Left lung (tissue), 10 donors: ENCODE data around the gene DECR2. TPM values are rescaled to one million over a fixed set of nuclear protein-coding genes. Genes with fewer than 3 reads are reported as not detected.

Experiments
- ATAC-seq: fragments of 200-7000 bp; cut with Tn5 transposase; one replicate; pipeline ENCODE4 v1.9.1; 2020; ENCODE audit warnings: moderate library complexity
- DNase-seq, 4 donors: peaks; one replicate each; pipeline ENCODE4 v3.0.0-alpha.2; 2013 to 2020
- H3K27ac ChIP-seq, 2 donors: fragments of 200-600 bp; sonication (generic) in 1 of 2; one replicate each; pipeline versions ENCODE4 v1.5.0 to v1.8.0; 2020 to 2021
- H3K27me3 ChIP-seq, 2 donors: fragments of 200-600 bp; sonication (generic) in 1 of 2; one replicate each; pipeline versions ENCODE4 v1.5.0 to v1.8.0; 2020 to 2021
- H3K36me3 ChIP-seq, 2 donors: fragments of 200-600 bp; sonication (generic) in 1 of 2; one replicate each; pipeline versions ENCODE4 v1.5.0 to v1.8.0; 2020 to 2021
- H3K4me1 ChIP-seq, 2 donors: fragments of 200-600 bp; one replicate each; pipeline ENCODE4 v1.8.0; 2021
- H3K4me3 ChIP-seq, 2 donors: fragments of 200-600 bp; sonication (generic) in 1 of 2; one replicate each; pipeline versions ENCODE4 v1.5.0 to v1.8.0; 2020 to 2021; ENCODE audit warnings: mild to moderate bottlenecking in 1 of 2
- H3K9me3 ChIP-seq, 2 donors: fragments of 200-600 bp; sonication (generic) in 1 of 2; one replicate each; pipeline versions ENCODE4 v1.5.0 to v1.8.0; 2020 to 2021
- intact Hi-C, 2 donors: fragments of 100-400 bp; cut with DNase I; formaldehyde crosslinking; loops; one replicate each; pipeline versions ENCODE4 v1.11.2 to v1.14.2; 2022
- polyA plus RNA-seq, 6 donors: library from polyadenylated mRNA; unstranded; fragments of 120-200 nt; gene quantifications; one replicate each; pipeline ENCODE4 v1.2.1, GENCODE V29; 2013; ENCODE audit not compliant: insufficient read length in 6 of 6
- total RNA-seq, 2 donors: library from RNA; stranded (reverse); fragmentation: NEBNext Ultra II Directional; extraction: Animal tissue kit (Norgen Biotek cat#: 25700); gene quantifications; one replicate each; pipeline ENCODE4 v1.2.1, GENCODE V29; 2021
- TF ChIP-seq, protein P1 (sequence below), 2 donors: fragments of 200-600 bp; sonication (generic) in 1 of 2; IDR thresholded peaks; one replicate each; pipeline versions ENCODE4 v1.5.0 to v1.8.0; 2021; ENCODE audit warnings: antibody characterized with exemption in 2 of 2
- donor health status: DM: no; HTN: yes; CAD: no.
- donor health status: DM: no; HTN: no; CAD: no.

DECR2 gene
- total and polyA plus RNA-seq, 8 donors: 10.3 to 25.1 (median 16.7) TPM

DNA sequence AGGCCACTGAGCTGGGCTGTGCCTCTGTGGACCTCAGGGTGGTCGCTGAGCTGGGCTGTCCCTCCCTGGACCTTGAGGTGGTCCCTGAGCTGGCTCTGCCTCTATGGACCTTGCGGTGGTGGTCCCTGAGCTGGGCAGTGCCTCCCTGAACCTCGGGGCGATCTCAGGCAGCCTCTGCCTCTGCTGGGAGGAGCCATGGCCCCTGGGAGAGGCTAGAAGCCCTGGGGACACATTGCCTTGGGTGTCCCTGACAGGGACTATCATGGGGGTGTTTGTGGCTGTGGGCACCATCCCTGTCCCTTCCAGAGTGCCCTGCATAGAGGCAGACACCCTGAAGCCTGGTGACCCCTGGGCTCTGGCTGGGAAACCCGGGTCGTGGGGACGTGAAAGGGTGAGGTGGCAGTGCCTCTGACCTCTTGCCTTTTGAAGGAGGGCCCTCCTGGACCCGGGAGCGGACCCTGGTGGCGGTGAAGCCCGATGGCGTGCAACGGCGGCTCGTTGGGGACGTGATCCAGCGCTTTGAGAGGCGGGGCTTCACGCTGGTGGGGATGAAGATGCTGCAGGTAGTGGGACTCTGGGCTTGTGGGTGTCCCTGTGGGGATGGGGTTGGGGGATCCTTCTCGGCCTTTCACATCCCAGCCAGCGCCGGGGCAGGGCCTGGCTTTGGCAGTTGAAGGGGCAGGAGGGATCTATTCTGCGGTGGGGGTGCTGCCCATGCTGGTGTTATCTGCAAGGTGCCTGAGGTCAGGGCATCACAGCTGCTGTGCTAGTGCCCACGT, 2.9 kb upstream of the DECR2 start:
- Histone ChIP-seq H3K4me3 (no peak overlapping the region), H3K9me3 (no peaks in the 10 kb centered on the region), H3K27me3 (no peaks in the 10 kb centered on the region), H3K36me3 (no peaks in the 10 kb centered on the region), H3K27ac (no peak overlapping the region), H3K4me1 (peaks cover 6 to 43% of the 10 kb centered on the region in 2 donors)
- ATAC-seq (no peak), DNase-seq (no peak)
- TF ChIP-seq, protein P1, sequence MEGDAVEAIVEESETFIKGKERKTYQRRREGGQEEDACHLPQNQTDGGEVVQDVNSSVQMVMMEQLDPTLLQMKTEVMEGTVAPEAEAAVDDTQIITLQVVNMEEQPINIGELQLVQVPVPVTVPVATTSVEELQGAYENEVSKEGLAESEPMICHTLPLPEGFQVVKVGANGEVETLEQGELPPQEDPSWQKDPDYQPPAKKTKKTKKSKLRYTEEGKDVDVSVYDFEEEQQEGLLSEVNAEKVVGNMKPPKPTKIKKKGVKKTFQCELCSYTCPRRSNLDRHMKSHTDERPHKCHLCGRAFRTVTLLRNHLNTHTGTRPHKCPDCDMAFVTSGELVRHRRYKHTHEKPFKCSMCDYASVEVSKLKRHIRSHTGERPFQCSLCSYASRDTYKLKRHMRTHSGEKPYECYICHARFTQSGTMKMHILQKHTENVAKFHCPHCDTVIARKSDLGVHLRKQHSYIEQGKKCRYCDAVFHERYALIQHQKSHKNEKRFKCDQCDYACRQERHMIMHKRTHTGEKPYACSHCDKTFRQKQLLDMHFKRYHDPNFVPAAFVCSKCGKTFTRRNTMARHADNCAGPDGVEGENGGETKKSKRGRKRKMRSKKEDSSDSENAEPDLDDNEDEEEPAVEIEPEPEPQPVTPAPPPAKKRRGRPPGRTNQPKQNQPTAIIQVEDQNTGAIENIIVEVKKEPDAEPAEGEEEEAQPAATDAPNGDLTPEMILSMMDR (IDR thresholded peaks at IDR 0.05): no peak
- intact Hi-C loops: no loop called here

DNA sequence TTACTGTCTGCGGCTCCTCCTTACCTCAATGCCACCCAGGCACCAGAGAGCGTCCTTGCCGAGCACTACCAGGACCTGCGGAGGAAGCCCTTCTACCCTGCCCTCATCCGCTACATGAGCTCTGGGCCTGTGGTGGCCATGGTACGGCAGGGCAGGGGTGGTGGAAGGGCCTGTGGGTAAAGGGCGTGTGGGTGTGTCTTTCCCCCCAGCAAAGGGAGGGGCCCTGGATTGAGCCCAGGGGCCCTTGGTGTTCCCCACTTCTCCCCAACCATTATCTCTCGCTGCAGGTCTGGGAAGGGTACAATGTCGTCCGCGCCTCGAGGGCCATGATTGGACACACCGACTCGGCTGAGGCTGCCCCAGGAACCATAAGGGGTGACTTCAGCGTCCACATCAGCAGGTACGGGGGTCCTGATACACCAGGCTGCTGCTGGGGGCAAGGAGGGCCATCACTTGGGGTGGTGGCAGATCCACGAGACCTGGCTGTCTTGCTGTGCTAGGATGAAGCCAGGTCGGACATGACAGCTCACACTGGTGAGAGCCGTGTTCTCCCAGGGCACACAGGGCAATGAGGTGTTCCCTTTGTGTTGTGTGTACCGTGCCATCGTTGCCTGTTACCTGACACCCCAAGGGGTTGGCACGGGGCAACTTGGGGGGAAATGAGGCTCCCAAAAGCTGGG, 2.2 kb upstream of the DECR2 start:
- H3K27me3 ChIP-seq: no peaks in the 10 kb centered on the region
- H3K36me3 ChIP-seq: no peaks in the 10 kb centered on the region
- peak overlapping the region in 1 of 2 donors; percentile 88 for H3K27ac ChIP-seq
- DNase-seq (no peak), ATAC-seq (no peak)
- TF ChIP-seq, protein P1 (IDR thresholded peaks at IDR 0.05): no peak
- H3K9me3 ChIP-seq: no peaks in the 10 kb centered on the region
- no peak overlapping the region for H3K4me3 ChIP-seq
- H3K4me1 ChIP-seq: peaks cover 6 to 43% of the 10 kb centered on the region in 2 donors
- intact Hi-C loops: no loop called here

DNA sequence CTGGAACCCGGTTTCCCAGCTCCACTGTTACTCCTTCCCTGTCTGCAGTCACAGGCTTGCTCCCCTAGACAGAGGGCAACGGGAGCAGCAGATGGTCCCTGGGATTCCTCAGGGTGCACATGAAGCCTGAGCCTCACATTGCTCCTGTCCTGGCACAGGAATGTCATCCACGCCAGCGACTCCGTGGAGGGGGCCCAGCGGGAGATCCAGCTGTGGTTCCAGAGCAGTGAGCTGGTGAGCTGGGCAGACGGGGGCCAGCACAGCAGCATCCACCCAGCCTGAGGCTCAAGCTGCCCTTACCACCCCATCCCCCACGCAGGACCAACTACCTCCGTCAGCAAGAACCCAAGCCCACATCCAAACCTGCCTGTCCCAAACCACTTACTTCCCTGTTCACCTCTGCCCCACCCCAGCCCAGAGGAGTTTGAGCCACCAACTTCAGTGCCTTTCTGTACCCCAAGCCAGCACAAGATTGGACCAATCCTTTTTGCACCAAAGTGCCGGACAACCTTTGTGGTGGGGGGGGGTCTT, 1.6 kb upstream of the DECR2 start:
- Histone ChIP-seq H3K4me1 (peaks cover 6 to 43% of the 10 kb centered on the region in 2 donors), H3K4me3 (peak overlapping the region in 1 of 2 donors; percentile 83), H3K9me3 (no peaks in the 10 kb centered on the region), H3K36me3 (no peaks in the 10 kb centered on the region), H3K27ac (peak overlapping the region in 1 of 2 donors; percentile 88), H3K27me3 (no peaks in the 10 kb centered on the region)
- intact Hi-C loops: no loop called here
- TF ChIP-seq, protein P1 (IDR thresholded peaks at IDR 0.05): no peak
- ATAC-seq: no peak
- DNase-seq: no peak

DNA sequence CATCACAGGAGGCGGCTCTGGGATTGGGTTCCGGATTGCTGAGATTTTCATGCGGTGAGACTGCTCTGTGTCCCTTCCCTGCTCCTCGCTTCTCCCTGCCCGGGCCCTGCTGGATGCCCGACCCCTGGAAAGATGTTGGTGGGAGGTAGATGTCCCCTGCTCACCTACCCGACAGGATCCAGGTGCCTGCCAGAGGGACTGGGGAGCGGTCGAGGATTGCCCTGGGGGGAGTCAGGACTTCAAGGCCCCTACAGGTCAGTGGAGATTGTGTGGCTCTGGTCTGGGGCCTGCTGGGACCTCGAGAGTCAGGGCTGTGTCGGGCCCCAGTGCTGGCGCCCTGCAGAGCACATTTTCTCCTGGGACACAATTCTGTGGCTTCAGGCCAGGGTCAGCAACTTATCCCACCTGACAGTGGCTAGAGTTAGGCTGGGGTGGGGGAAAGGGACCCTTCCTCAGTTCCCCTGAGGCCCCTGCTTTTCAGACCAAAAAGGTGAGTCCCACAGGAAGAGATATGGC, 3.3 kb downstream of the DECR2 start:
- Histone ChIP-seq H3K27ac (no peak overlapping the region), H3K27me3 (no peaks in the 10 kb centered on the region), H3K9me3 (no peaks in the 10 kb centered on the region), H3K4me3 (no peak overlapping the region), H3K4me1 (peaks cover 6 to 16% of the 10 kb centered on the region in 2 donors), H3K36me3 (peaks cover 0 to 8% of the 10 kb centered on the region in 2 donors)
- ATAC-seq (no peak), DNase-seq (no peak)
- TF ChIP-seq, protein P1 (IDR thresholded peaks at IDR 0.05): no peak
- intact Hi-C loops: no loop called here
